H9 (cell line): ENCODE results near the gene FREM1. TPM values are rescaled to one million over a fixed set of nuclear protein-coding genes. Genes with fewer than 3 reads are reported as not detected.

Experiments
- DNase-seq: peaks from one replicate; pipeline ENCODE4 v3.0.0-alpha.2; 2017
- H2AFZ ChIP-seq: one replicate; pipeline ENCODE4 v1.6.1; 2013; ENCODE audit warnings: mild to moderate bottlenecking, low read length, control low read depth, moderate library complexity
- H2AK5ac ChIP-seq: 2 replicates; pipeline ENCODE4 v1.6.1; 2013; ENCODE audit warnings: low read length, control low read depth, mixed read lengths; ENCODE audit not compliant: insufficient read length
- H2BK120ac ChIP-seq: one replicate; pipeline ENCODE4 v1.6.1; 2013; ENCODE audit warnings: low read depth, mild to moderate bottlenecking, low read length, control low read depth, inconsistent platforms; ENCODE audit not compliant: poor library complexity, severe bottlenecking
- H2BK12ac ChIP-seq: 2 replicates; pipeline ENCODE4 v1.6.1; 2013; ENCODE audit warnings: low read length, control low read depth, mixed read lengths, low read depth; ENCODE audit not compliant: insufficient read length
- H2BK15ac ChIP-seq: 2 replicates; pipeline ENCODE4 v1.6.1; 2013; ENCODE audit warnings: low read depth, low read length, control low read depth
- H2BK20ac ChIP-seq: one replicate; pipeline ENCODE4 v1.6.1; 2013; ENCODE audit warnings: low read depth, mild to moderate bottlenecking, low read length, control low read depth, inconsistent platforms; ENCODE audit not compliant: poor library complexity, severe bottlenecking
- H2BK5ac ChIP-seq: 2 replicates; pipeline ENCODE4 v1.6.1; 2013; ENCODE audit warnings: low read length, control low read depth, mixed read lengths; ENCODE audit not compliant: insufficient read length
- H3K14ac ChIP-seq: 2 replicates; pipeline ENCODE4 v1.6.1; 2013; ENCODE audit warnings: low read length, control low read depth; ENCODE audit not compliant: insufficient read depth
- H3K18ac ChIP-seq: 2 replicates; pipeline ENCODE4 v1.6.1; 2013; ENCODE audit warnings: low read depth, mild to moderate bottlenecking, mixed read lengths, low read length, control low read depth; ENCODE audit not compliant: insufficient read length
- H3K23ac ChIP-seq: 2 replicates; pipeline ENCODE4 v1.6.1; 2013; ENCODE audit warnings: low read length, control low read depth, mixed read lengths, low read depth; ENCODE audit not compliant: insufficient read length
- H3K23me2 ChIP-seq: 2 replicates; pipeline ENCODE4 v1.6.1; 2013; ENCODE audit warnings: low read depth, mild to moderate bottlenecking, mixed read lengths, low read length, control low read depth; ENCODE audit not compliant: insufficient read length, poor library complexity, severe bottlenecking
- H3K27ac ChIP-seq: 2 replicates; pipeline ENCODE4 v1.5.1; 2013; ENCODE audit warnings: low read length, control low read depth, mixed read lengths, low read depth; ENCODE audit not compliant: insufficient read length
- H3K27me3 ChIP-seq: 2 replicates; pipeline ENCODE4 v1.6.1; 2013; ENCODE audit warnings: low read length, control low read depth, inconsistent platforms; ENCODE audit not compliant: insufficient read depth
- H3K4ac ChIP-seq: 2 replicates; pipeline ENCODE4 v1.6.1; 2013; ENCODE audit warnings: low read depth, mild to moderate bottlenecking, control low read depth, inconsistent platforms, low read length, moderate library complexity
- H3K4me1 ChIP-seq: 2 replicates; pipeline ENCODE4 v1.6.1; 2013; ENCODE audit warnings: low read length, control low read depth, inconsistent platforms; ENCODE audit not compliant: insufficient read depth
- H3K4me2 ChIP-seq: 2 replicates; pipeline ENCODE4 v1.6.1; 2013; ENCODE audit warnings: low read length, control low read depth, mixed read lengths; ENCODE audit not compliant: insufficient read length, insufficient read depth
- H3K56ac ChIP-seq: 2 replicates; pipeline ENCODE4 v1.6.1; 2013; ENCODE audit warnings: low read depth, mild to moderate bottlenecking, mixed read lengths, low read length, control low read depth; ENCODE audit not compliant: insufficient read length
- H3K79me1 ChIP-seq: 2 replicates; pipeline ENCODE4 v1.6.1; 2013; ENCODE audit warnings: low read depth, mild to moderate bottlenecking, moderate library complexity, low read length, control low read depth, inconsistent platforms; ENCODE audit not compliant: insufficient read depth, poor library complexity, severe bottlenecking
- H3K79me2 ChIP-seq: 2 replicates; pipeline ENCODE4 v1.6.1; 2013; ENCODE audit warnings: low read length, control low read depth, inconsistent platforms; ENCODE audit not compliant: insufficient read depth
- H3K9ac ChIP-seq: 2 replicates; pipeline ENCODE4 v1.6.1; 2013; ENCODE audit warnings: low read length, control low read depth, mixed read lengths; ENCODE audit not compliant: insufficient read length; ENCODE audit errors: extremely low read depth
- H3K9me3 ChIP-seq: one replicate; pipeline ENCODE4 v1.6.1; 2013; ENCODE audit warnings: low read depth, low read length, inconsistent platforms; ENCODE audit not compliant: control insufficient read depth
- H3T11ph ChIP-seq: one replicate; pipeline ENCODE4 v1.6.1; 2013; ENCODE audit warnings: mild to moderate bottlenecking, low read length, control low read depth, inconsistent platforms
- H4K20me1 ChIP-seq: one replicate; pipeline ENCODE4 v1.6.1; 2013; ENCODE audit not compliant: control insufficient read depth, insufficient read length, insufficient read depth
- H4K5ac ChIP-seq: 2 replicates; pipeline ENCODE4 v1.6.1; 2013; ENCODE audit warnings: low read depth, mild to moderate bottlenecking, mixed read lengths, low read length, control low read depth; ENCODE audit not compliant: insufficient read length
- H4K8ac ChIP-seq: replicated peaks from 2 replicates; pipeline ENCODE4 v1.6.1; 2013; ENCODE audit warnings: low read length, control low read depth, mixed read lengths, low read depth; ENCODE audit not compliant: insufficient read length
- H4K91ac ChIP-seq: 2 replicates; pipeline ENCODE4 v1.6.1; 2013; ENCODE audit warnings: low read depth, mild to moderate bottlenecking, moderate library complexity, mixed read lengths, low read length, control low read depth; ENCODE audit not compliant: insufficient read length
- H3K27ac Mint-ChIP-seq, 3 experiments: 2 replicates in 2 of 3; 3 replicates in 1 of 3; pipeline ENCODE4 v1.8.0; 2020 to 2021; ENCODE audit warnings: mixed read lengths in 3 of 3, mild to moderate bottlenecking in 1 of 3, moderate library complexity in 1 of 3
- H3K27me3 Mint-ChIP-seq: 2 replicates; pipeline ENCODE4 v1.8.0; 2021; ENCODE audit warnings: low read depth, mild to moderate bottlenecking, moderate library complexity, mixed read lengths
- H3K36me3 Mint-ChIP-seq, 3 experiments: 2 replicates in 2 of 3; 3 replicates in 1 of 3; pipeline ENCODE4 v1.8.0; 2020 to 2021; ENCODE audit warnings: low read depth in 3 of 3, mixed read lengths in 3 of 3; ENCODE audit not compliant: insufficient read depth in 1 of 3
- H3K4me1 Mint-ChIP-seq, 2 experiments: 2 replicates each; pipeline ENCODE4 v1.8.0; 2020; ENCODE audit warnings: mixed read lengths in 2 of 2
- H3K4me3 Mint-ChIP-seq, 2 experiments: 2 replicates in 1 of 2; 3 replicates in 1 of 2; pipeline ENCODE4 v1.8.0; 2020 to 2021; ENCODE audit warnings: mild to moderate bottlenecking in 2 of 2, mixed read lengths in 2 of 2, moderate library complexity in 1 of 2
- H3K9me3 Mint-ChIP-seq, 2 experiments: 2 replicates in 1 of 2; 3 replicates in 1 of 2; pipeline ENCODE4 v1.8.0; 2020; ENCODE audit warnings: mild to moderate bottlenecking in 2 of 2, mixed read lengths in 2 of 2, moderate library complexity in 1 of 2
- WGBS: extraction: QIAGEN DNeasy Blood & Tissue Kit; methylation state at CpG from one replicate; pipeline ENCODE4 v1.1.7; 2013; ENCODE audit warnings: missing lambda C conversion rate, low lambda C conversion rate, mixed read lengths; ENCODE audit not compliant: insufficient read length; ENCODE audit errors: extremely low coverage; 5-methylcytosine and 5-hydroxymethylcytosine counted together
- total RNA-seq: library from RNA; stranded (reverse); gene quantifications from 2 replicates; pipeline ENCODE4 v1.2.1, GENCODE V29; 2021
- TF ChIP-seq, protein P1 (sequence below): fragments of 200-600 bp; sonication (generic); conservative IDR thresholded peaks from 3 replicates; pipeline ENCODE4 v1.8.0; 2021; ENCODE audit warnings: antibody characterized with exemption, mild to moderate bottlenecking

Gene FREM1
- total RNA-seq, 1 experiment from 2014 or later: 0.44 TPM

DNA sequence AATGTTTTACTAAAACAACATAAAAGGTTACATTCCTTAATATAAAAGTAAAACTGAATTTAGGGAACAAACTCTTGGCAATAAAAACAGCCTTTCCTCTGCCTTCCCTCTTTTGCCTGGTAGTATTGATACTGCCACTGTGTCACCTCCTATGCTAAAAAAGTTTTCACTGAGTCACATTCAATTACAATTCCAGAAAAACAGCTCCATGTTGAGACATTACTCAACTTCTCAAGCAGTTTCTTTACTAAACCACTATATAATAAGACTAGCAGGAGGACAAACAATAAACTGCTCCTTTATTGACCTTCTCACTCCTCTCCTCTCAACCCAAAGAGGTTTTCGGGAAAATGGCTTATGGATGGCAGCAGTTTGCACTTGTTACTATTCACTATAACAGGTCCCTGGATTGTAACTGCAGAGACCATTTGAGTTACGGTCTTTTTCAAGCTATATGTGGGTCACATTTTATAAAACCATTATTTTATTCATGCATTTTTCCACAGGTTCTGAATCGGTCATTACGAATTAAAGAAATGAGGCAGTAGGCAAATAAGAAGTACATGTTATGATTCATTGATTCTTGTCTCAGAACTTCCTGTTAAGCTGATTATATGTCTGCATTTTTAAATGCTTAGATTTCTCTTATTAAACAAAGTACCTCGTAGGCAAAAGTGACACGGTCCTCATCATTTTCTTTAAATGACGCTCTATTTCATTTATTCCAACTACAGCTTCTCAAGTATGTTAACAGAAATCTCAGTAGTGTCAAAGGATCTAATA, 219.1 kb downstream of the FREM1 start:
- H2BK15ac ChIP-seq: no peak overlapping the region
- no peak overlapping the region for H2BK20ac ChIP-seq
- H3K27me3 ChIP-seq: no peaks in the 10 kb centered on the region
- DNase-seq: no peak
- H3K4me3 Mint-ChIP-seq: no peak overlapping the region
- no CpG with 5 or more reads among the region's 7 CpGs for WGBS
- no peak overlapping the region for H3T11ph ChIP-seq
- no peak overlapping the region for H4K5ac ChIP-seq
- no peak overlapping the region for H3K23ac ChIP-seq
- peaks cover 4% of the 10 kb centered on the region; the same call in 1 of the 2 replicates for H3K79me2 ChIP-seq
- peaks cover 23 to 25% of the 10 kb centered on the region in 2 experiments for H3K4me1 Mint-ChIP-seq
- no peak overlapping the region for H4K8ac ChIP-seq
- no peak overlapping the region for H3K56ac ChIP-seq
- H2BK5ac ChIP-seq: no peak overlapping the region
- no peak overlapping the region for H2AFZ ChIP-seq
- H3K79me1 ChIP-seq: no peaks in the 10 kb centered on the region
- H3K4me1 ChIP-seq: peaks cover 2% of the 10 kb centered on the region; the same call in 1 of the 2 replicates
- H4K91ac ChIP-seq: no peak overlapping the region
- no peak overlapping the region for H2BK120ac ChIP-seq
- TF ChIP-seq, protein P1, sequence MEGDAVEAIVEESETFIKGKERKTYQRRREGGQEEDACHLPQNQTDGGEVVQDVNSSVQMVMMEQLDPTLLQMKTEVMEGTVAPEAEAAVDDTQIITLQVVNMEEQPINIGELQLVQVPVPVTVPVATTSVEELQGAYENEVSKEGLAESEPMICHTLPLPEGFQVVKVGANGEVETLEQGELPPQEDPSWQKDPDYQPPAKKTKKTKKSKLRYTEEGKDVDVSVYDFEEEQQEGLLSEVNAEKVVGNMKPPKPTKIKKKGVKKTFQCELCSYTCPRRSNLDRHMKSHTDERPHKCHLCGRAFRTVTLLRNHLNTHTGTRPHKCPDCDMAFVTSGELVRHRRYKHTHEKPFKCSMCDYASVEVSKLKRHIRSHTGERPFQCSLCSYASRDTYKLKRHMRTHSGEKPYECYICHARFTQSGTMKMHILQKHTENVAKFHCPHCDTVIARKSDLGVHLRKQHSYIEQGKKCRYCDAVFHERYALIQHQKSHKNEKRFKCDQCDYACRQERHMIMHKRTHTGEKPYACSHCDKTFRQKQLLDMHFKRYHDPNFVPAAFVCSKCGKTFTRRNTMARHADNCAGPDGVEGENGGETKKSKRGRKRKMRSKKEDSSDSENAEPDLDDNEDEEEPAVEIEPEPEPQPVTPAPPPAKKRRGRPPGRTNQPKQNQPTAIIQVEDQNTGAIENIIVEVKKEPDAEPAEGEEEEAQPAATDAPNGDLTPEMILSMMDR: no peak
- H3K14ac ChIP-seq: no peak overlapping the region
- H3K27ac ChIP-seq: no peak overlapping the region
- peaks cover 5% of the 10 kb centered on the region for H3K23me2 ChIP-seq
- no peak overlapping the region for H2AK5ac ChIP-seq
- H3K4me2 ChIP-seq: no peak overlapping the region
- no peaks in the 10 kb centered on the region for H3K27me3 Mint-ChIP-seq
- peaks cover 13 to 36% (median 33%) of the 10 kb centered on the region in 3 experiments; a peak in 6 of 7 replicates for H3K36me3 Mint-ChIP-seq
- H4K20me1 ChIP-seq: no peaks in the 10 kb centered on the region
- no peak overlapping the region for H3K4ac ChIP-seq
- no peaks in the 10 kb centered on the region; a peak in 1 of 5 replicates for H3K9me3 Mint-ChIP-seq
- no peak overlapping the region for H3K27ac Mint-ChIP-seq
- no peak overlapping the region for H3K18ac ChIP-seq
- H3K9me3 ChIP-seq: no peaks in the 10 kb centered on the region
- no peak overlapping the region for H3K9ac ChIP-seq
- H2BK12ac ChIP-seq: no peak overlapping the region
